GM19099 (cell line): Measurements from ENCODE around the gene IGFBP3.

Experiments
- POLR2A ChIP-seq: IDR thresholded peaks from 3 replicates; pipeline ENCODE4 v1.6.1; 2011; ENCODE audit warnings: low read depth; ENCODE audit not compliant: insufficient read length; ENCODE audit errors: extremely low read depth

The IGFBP3 gene

GRCh38 chr7:45911311-45911710, 9.8 kb downstream of the IGFBP3 start:
- TF ChIP-seq POLR2A: no peak

GRCh38 chr7:45910855-45911254, 10.2 kb downstream of the IGFBP3 start:
- no peak for TF ChIP-seq POLR2A

GRCh38 chr7:45909561-45909960, 11.5 kb downstream of the IGFBP3 start:
- no peak for TF ChIP-seq POLR2A

GRCh38 chr7:45902820-45903219, 18.3 kb downstream of the IGFBP3 start:
- no peak for TF ChIP-seq POLR2A

GRCh38 chr7:45901566-45901965, 19.5 kb downstream of the IGFBP3 start:
- no peak for TF ChIP-seq POLR2A

- TF ChIP-seq POLR2A: no peak
These were observed 22.9 kb downstream of the IGFBP3 start for GRCh38 chr7:45898222-45898621.

- no peak for TF ChIP-seq POLR2A
These were observed 23.9 kb downstream of the IGFBP3 start for GRCh38 chr7:45897042-45897690.

GRCh38 chr7:45894665-45895062, 26.4 kb downstream of the IGFBP3 start:
- no peak for TF ChIP-seq POLR2A

- no peak for TF ChIP-seq POLR2A
These were observed 26.9 kb downstream of the IGFBP3 start for GRCh38 chr7:45893996-45894664.

- no peak for TF ChIP-seq POLR2A
These were observed 27.6 kb downstream of the IGFBP3 start for GRCh38 chr7:45893374-45893995.

- TF ChIP-seq POLR2A: no peak
These were observed 28.6 kb downstream of the IGFBP3 start for GRCh38 chr7:45892407-45893035.

- no peak for TF ChIP-seq POLR2A
These were observed 29.3 kb downstream of the IGFBP3 start for GRCh38 chr7:45891462-45892402.

GRCh38 chr7:45890902-45891461, 30.1 kb downstream of the IGFBP3 start:
- no peak for TF ChIP-seq POLR2A
